HG02610 (cell line): ENCODE results near the gene ZFP91.
A peak's percentile ranks its signal among the peaks of the same experiment; 100 is the strongest.
"Not testable (repeated sequence)": the region's sequence is repeated elsewhere in the genome, so short reads cannot be mapped to it uniquely, and the experiment has no call there.

Experiments
- ATAC-seq: cut with Tn5 transposase; IDR thresholded peaks from one replicate; pipeline ENCODE4 v1.9.1; 2021; ENCODE audit warnings: mild to moderate bottlenecking, moderate library complexity; ENCODE audit not compliant: unreplicated experiment

Gene ZFP91

GRCh38 chr11:58578635-58579191 lies at the start of gene ZFP91:
ZFP91 (plus strand) TSS chr11:58579063; CDS start chr11:58579282, 219 bp downstream.
- peak; percentile 38 for ATAC-seq

- ATAC-seq = no peak
Observed at GRCh38 chr11:58530236-58530635, 48.6 kb upstream of the ZFP91 start.

- ATAC-seq = no peak
Observed at GRCh38 chr11:58531865-58532341, 47.0 kb upstream of the ZFP91 start.

GRCh38 chr11:58546841-58547240 lies 32.0 kb upstream of the ZFP91 start:
- ATAC-seq = no peak

GRCh38 chr11:58549644-58550043 lies 29.2 kb upstream of the ZFP91 start:
- ATAC-seq = no peak

- ATAC-seq = no peak
Observed at GRCh38 chr11:58560842-58561241, 18.0 kb upstream of the ZFP91 start.

GRCh38 chr11:58561394-58562098 lies 17.3 kb upstream of the ZFP91 start:
- ATAC-seq = no peak

GRCh38 chr11:58562375-58562800 lies 16.5 kb upstream of the ZFP91 start:
- ATAC-seq = peak; percentile 73

GRCh38 chr11:58564231-58564630 lies 14.6 kb upstream of the ZFP91 start:
- no peak for ATAC-seq

GRCh38 chr11:58567889-58568512 lies 10.9 kb upstream of the ZFP91 start:
- peak; percentile 87 for ATAC-seq

GRCh38 chr11:58572906-58573305 lies 6.0 kb upstream of the ZFP91 start:
- ATAC-seq = not testable (repeated sequence)

- peak; percentile 27 for ATAC-seq
Observed at GRCh38 chr11:58573451-58574104, 5.3 kb upstream of the ZFP91 start.

GRCh38 chr11:58574881-58575280 lies 4.0 kb upstream of the ZFP91 start:
- no peak for ATAC-seq

GRCh38 chr11:58575377-58576020 lies 3.4 kb upstream of the ZFP91 start, which contains the start of gene LPXN:
LPXN (minus strand) TSS chr11:58575856; CDS start chr11:58575772, 84 bp downstream.
- ATAC-seq = no peak

- ATAC-seq = no peak
Observed at GRCh38 chr11:58576887-58577471, 1.9 kb upstream of the ZFP91 start.

- ATAC-seq = peak; percentile 50
Observed at GRCh38 chr11:58577555-58578135, 1.2 kb upstream of the ZFP91 start.

GRCh38 chr11:58578136-58578634 lies 678 bp upstream of the ZFP91 start:
- ATAC-seq = no peak

- ATAC-seq = peak; percentile 32
Observed at GRCh38 chr11:58579192-58580129, 598 bp downstream of the ZFP91 start.

- ATAC-seq = no peak
Observed at GRCh38 chr11:58580311-58580710, 1.4 kb downstream of the ZFP91 start.
